ENCODE results near the gene FOXA3.
"Not testable (repeated sequence)": the region's sequence is repeated elsewhere in the genome, so short reads cannot be mapped to it uniquely, and the experiment has no call there.

The FOXA3 gene

DNA sequence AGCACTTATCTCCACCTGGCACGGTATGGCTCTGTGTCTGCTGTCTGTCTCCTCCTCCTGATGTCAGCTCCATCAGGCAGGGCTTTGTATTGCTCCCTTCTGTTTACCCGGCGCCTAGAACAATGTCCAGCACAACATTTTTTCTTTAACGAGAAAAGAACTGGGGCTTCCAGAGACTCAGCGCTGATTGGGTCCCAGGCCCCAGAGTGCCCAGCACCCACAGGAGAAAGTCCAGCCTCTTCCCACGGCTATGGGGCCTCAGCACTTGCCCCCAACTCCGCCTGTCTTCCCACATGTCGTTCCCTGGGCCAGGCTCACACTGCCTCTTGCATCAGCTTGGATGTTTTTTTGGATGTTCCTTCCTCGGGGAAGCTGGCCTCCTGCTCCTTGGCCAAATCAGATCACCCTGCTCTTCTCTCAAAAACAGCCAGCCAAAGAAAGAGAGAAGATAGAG is 31.4 kb downstream of the FOXA3 start:
- DNase-seq (ENCODE audit: low spot score), result no peak

DNA sequence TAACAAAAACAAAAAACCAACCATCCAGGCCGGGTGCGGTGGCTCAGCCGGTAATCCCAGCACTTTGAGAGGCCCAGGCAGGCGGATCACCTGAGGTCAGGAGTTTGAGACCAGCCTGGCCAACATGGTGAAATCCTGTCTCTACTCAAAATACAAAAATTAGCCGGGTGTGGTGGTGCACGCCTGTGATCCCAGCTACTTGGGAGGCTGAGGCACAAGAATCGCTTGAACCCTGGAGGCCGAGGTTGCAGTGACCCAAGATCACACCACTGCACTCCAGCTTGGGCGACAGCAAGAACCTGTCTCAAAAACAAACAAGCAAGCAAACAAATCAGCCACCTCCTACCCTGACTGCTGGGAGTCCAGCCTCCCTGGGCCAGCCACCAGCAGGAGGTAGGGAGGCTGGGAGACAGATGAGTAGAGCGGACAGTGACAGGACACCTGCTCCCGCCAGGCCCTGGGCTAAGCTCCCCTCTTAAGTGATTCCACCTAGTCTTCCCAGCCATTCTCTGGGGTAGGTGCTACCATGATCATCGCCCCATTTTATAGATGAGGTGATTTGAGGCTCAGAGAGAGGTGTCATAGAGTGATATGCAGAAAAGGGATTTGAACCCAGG is 32.0 kb downstream of the FOXA3 start:
- not testable (repeated sequence) for DNase-seq (ENCODE audit: low spot score)

DNA sequence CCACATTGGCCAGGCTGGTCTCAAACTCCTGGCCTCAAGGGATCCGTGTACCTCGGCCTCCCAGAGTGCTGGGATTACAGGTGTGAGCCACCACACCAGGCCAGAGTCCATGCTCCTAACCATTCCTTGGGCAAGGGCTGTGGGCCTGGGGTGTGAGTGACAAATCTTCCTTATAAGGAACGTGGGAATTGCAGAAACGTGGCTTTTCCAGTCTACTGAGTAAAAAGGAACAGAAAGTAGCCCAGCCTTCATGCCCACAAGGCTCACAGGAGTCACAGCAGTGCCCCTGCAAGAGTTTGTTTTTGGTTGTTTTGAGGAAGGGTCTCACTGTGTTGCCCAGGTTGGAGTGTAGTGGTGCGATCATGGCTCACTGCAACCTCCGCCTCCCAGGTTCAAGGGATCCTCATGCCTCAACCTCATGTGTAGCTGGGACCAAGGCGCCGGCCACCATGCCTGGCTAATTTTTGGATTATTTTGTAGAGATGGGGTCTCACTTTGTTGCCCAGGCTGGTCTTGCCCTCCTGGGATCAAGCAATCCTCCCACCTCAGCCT is 33.2 kb downstream of the FOXA3 start:
- DNase-seq (ENCODE audit: low spot score), result no peak

DNA sequence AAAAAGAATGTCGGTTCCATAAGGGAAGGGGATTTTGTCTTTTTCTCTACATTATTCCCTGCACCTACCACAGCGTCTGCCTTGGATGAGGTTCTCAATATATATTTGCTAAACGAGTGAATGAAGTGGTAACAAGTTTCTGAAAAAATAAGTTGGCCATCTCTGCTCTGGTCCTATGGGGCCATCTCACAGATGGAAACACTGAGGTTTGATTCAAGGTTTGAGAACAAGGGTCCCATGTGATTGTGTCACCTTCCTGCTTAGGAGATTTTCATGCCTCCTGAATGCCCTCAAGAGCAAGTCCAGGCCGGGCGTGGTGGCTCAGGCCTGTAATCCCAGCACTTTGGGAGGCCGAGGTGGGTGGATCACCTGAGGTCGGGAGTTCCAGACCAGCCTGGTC is 35.1 kb downstream of the FOXA3 start:
- DNase-seq (ENCODE audit: low spot score), result no peak

DNA sequence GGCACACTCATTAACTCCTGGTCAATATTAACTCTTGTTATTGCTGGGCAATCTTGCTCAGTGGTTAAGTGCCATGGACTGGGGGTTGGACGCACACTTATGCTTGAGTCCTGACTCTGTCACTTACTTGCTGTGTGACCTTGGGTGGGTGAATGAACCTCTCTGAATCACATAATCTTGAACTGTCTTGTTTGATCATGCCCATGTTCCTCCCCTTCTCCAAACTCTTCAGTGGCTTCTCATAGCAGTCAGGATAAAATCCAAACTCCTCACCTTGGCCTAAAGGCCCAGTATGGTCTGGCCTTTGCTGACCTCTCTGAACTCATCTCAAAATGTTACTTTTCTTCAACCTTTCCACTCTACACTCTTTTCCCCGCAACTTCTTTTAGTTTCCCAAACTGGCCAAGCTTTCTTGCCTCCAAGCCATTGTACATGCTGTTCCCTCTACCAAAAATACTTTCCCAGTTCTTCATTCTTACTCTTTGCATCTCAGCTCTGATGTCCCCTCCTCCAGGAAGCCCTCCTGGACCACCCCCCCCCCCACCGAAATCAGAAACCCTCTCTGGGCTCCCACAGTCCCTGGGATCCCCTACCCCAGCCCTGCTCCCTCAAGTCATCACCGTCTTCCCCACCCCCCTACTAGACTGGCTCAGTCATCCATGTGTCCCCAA is 35.9 kb downstream of the FOXA3 start:
- DNase-seq (ENCODE audit: low spot score), result no peak

DNA sequence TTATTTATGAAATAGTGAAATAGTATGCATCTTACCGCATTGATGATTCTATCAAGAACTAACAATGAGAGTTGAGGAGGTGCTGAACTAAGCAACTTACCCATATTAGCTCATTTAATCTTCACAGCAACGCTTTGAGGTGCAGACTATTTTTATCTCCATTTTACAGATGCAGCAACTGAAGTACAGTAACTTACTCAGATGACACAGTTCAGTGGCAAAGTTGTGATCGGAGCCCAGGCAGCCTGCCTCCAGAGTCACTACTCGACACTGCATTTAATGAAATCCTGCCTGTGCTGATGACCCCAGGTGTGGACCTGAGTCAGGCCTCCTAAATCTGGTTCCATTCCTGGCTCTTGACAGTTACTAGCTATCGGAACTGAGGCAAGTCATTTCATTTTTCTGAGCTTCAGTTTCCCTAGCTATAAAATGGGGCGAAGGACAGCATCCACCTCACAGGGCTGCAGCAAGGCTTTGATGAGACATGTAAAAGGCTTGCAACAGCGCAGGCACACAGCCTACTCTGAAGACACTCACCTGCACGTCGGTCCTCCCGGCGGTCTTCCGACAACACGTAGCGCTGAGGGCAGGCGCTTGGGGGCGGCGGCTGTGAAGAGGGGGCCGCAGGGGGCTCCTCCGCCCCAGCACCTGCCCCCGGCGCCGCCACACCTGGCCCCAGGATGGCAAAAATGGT is 36.8 kb downstream of the FOXA3 start:
- DNase-seq (ENCODE audit: low spot score), result no peak

DNA sequence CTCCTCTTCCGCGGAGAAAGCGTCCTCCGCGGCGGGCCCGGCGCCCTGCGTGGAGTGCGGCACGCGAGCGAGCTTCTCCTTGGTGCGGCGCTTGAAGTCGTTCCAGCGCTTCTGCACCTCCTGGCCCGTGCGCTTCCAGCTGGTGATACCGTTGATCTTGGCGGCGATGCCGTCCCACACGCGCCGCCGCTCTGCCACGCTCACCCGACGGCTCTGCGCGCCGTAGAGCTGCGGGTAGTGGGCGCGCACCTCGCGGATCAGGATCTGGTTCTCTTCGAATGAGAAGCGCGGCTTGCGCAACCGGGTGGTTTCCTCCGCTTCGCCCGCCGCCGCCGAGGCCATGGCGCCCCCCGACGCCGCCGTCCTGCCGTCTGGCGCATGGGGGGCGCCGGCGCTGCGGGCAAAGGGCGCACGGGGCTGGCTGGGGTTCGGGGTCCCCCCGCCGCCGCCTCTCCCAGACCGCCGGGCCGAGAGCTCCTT is 37.3 kb downstream of the FOXA3 start:
- no peak for DNase-seq (ENCODE audit: low spot score)

DNA sequence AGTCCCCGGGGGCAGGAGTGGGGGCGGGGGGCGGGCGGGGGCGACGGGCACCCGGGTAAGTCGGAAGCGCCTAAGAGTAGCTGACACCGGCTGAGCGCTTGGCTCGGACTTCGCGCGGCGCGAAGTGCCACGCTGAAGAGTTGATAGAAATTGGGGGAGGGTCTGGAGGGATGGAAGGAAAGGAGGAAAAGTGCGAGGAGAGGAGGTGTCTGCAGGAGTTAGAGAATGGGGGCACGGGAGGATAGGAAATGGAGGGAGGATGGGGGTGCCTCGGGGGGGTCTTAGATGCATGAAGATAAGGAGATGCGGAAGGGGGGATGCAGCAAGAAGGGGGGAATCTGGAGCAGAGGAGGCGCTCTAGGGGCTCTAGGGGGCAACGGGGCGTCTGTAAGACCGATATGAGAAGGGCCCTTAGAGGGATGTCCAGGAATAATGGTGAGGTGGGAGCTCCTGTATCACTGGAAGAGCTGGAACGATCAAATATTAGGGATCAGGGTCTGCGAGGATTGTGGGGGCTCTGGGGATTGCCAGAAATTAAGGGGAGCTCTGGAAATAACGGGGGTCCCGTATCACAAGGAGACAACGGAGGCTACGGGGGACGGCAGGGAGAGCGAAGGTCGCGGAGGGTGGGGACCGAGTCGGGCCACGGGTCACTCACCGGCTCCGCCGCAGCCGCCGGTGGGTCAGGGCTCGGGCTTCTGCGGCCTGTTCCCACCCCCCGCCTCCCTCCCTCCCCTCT is 38.0 kb downstream of the FOXA3 start, which contains the start of gene MYPOP:
Gene MYPOP, minus strand, starts transcription at position 702 of the 739 bp plus-strand sequence. CDS start 840 bp downstream, outside the sequence.
- no peak for DNase-seq (ENCODE audit: low spot score)

- peak; percentile 99 for DNase-seq (ENCODE audit: low spot score)
Observed at GRCh38 chr19:45902651-45903625, 38.8 kb downstream of the FOXA3 start.

DNA sequence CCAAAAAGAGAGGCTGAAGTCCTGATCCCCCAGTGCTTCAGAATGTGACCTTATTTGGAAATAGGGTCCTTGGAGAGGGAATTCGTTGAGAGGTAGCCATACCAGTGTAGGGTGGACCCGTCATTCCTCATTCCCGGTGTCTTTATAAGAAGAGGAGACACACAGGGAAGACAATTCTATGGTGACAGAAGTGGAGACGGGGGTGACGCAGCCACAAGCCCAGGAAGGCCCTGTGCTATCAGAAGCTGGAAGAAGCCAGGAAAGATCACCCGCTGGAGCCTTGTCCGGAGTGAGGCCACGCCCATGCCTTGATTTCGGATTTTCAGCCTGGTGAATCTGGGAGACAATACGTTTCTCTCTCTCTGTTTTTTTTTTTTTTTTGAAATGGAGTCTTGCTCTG is 40.9 kb downstream of the FOXA3 start:
- DNase-seq (ENCODE audit: low spot score), result no peak

- DNase-seq (ENCODE audit: low spot score), result no peak
Observed at GRCh38 chr19:45906221-45906620, 42.1 kb downstream of the FOXA3 start.

- no peak for DNase-seq (ENCODE audit: low spot score)
Observed at GRCh38 chr19:45908956-45909355, 44.8 kb downstream of the FOXA3 start.

DNA sequence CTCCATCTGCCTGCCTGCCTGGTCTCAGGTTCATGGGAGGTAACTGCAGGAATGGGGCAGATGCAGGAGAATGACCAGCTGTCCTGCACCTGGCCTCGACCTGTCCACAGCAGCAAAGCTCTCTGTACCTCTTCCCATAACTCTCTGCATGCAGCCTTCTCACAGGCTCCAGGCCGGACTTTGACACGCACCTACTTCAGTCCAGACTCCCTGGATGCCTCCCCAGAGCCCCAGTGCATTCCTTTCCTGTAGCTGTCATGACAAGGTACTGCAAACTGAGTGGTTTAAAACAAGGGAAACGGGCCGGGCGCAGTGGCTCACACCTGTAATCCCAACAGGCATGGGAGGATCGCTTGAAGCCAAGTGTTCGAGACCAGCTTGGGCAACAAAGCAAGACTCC is 47.2 kb downstream of the FOXA3 start:
- no peak for DNase-seq (ENCODE audit: low spot score)

- DNase-seq (ENCODE audit: low spot score), result no peak
Observed at GRCh38 chr19:45913874-45914830, 50.0 kb downstream of the FOXA3 start, which contains the start of gene NANOS2. Gene NANOS2, minus strand, starts transcription at chr19:45914778. Its CDS starts 85 bp downstream, at chr19:45914693.

GRCh38 chr19:45917421-45918091 is 53.4 kb downstream of the FOXA3 start:
- no peak for DNase-seq (ENCODE audit: low spot score)

DNA sequence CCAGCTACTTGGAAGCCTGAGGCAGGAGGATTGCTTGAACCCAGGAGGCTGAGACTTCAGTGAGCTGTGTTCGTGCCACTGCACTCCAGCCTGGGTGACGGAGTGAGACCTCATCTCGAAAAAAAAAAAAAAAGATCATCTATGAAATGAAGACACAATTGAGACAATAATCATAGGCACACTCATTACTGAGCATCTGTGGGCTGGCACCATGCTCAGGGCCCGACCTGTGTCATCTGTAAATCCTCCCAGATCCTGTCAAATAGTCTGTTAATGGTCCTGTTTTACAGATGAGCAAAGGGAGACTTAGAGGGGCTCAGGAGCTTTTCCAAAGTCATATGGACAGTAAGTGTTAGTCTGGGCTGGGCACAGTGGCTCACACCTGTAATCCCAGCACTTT is 54.6 kb downstream of the FOXA3 start:
- DNase-seq (ENCODE audit: low spot score), result no peak

DNA sequence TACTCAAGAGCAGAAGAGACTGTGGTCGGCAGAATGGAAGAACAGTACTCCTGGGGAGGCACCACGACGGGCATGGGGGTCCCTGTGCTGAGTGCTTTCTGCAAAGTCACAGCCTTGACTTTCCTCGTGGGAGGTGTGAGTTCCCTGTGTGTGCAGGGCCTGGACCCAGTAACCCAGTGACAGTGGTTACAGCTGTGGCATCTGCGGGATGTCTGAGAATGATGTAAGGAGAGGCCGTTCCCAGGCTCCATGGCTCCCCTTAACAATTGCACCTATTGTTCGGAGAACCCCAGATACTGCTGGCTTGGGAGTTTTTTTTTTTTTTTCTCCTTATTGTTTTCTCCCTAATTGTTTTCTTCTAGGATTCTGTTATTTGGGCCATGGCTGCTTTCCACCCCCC is 55.6 kb downstream of the FOXA3 start:
- DNase-seq (ENCODE audit: low spot score), result no peak

- no peak for DNase-seq (ENCODE audit: low spot score)
Observed at GRCh38 chr19:45920458-45920857, 56.3 kb downstream of the FOXA3 start.

GRCh38 chr19:45922281-45922680 is 58.2 kb downstream of the FOXA3 start:
- DNase-seq (ENCODE audit: low spot score), result no peak
